ENCODE results near the gene C8A.

Gene C8A

GRCh38 chr1:56881417-56881816, 26.8 kb downstream of the C8A start:
- Mint-ChIP-seq H3K4me3 (no peak overlapping the region), H3K27ac (no peak overlapping the region), H3K9me3 (no peaks in the 10 kb centered on the region), H3K4me1 (ENCODE audit: low read depth) (no peaks in the 10 kb centered on the region), H3K27me3 (ENCODE audit: low read depth) (no peaks in the 10 kb centered on the region), H3K36me3 (ENCODE audit: low read depth) (no peaks in the 10 kb centered on the region)
- DNase-seq (ENCODE audit: low spot score), result no peak

- Mint-ChIP-seq H3K27me3 (ENCODE audit: low read depth) (no peaks in the 10 kb centered on the region), H3K4me1 (ENCODE audit: low read depth) (no peaks in the 10 kb centered on the region), H3K4me3 (no peak overlapping the region), H3K27ac (no peak overlapping the region), H3K9me3 (no peaks in the 10 kb centered on the region), H3K36me3 (ENCODE audit: low read depth) (no peaks in the 10 kb centered on the region)
- no peak for DNase-seq (ENCODE audit: low spot score)
These were observed 35.6 kb downstream of the C8A start for GRCh38 chr1:56890229-56890628.

DNA sequence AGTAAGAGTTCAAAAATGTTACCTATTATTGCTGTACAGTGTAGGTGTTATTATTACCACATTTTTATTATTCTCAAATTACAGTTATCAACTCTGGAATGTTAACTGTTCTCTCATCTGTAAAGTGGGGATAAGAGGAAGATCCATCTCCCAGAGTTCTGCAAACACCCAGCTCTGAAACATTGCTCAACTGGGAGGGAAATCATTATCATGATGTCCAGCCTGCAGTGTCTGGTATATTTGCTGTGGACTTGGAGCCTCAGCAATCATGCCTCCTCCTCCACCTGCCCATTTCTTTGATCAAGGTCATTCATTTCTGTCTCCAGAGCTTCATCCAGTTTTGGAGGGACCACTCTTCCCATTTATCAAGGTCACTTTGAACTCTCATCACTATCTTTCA, 39.4 kb downstream of the C8A start:
- DNase-seq (ENCODE audit: low spot score), result no peak
- no peak overlapping the region for H3K4me3 Mint-ChIP-seq
- H3K9me3 Mint-ChIP-seq, result no peaks in the 10 kb centered on the region
- no peaks in the 10 kb centered on the region for H3K4me1 Mint-ChIP-seq (ENCODE audit: low read depth)
- H3K27me3 Mint-ChIP-seq (ENCODE audit: low read depth), result no peaks in the 10 kb centered on the region
- H3K27ac Mint-ChIP-seq, result no peak overlapping the region
- no peaks in the 10 kb centered on the region for H3K36me3 Mint-ChIP-seq (ENCODE audit: low read depth)

DNA sequence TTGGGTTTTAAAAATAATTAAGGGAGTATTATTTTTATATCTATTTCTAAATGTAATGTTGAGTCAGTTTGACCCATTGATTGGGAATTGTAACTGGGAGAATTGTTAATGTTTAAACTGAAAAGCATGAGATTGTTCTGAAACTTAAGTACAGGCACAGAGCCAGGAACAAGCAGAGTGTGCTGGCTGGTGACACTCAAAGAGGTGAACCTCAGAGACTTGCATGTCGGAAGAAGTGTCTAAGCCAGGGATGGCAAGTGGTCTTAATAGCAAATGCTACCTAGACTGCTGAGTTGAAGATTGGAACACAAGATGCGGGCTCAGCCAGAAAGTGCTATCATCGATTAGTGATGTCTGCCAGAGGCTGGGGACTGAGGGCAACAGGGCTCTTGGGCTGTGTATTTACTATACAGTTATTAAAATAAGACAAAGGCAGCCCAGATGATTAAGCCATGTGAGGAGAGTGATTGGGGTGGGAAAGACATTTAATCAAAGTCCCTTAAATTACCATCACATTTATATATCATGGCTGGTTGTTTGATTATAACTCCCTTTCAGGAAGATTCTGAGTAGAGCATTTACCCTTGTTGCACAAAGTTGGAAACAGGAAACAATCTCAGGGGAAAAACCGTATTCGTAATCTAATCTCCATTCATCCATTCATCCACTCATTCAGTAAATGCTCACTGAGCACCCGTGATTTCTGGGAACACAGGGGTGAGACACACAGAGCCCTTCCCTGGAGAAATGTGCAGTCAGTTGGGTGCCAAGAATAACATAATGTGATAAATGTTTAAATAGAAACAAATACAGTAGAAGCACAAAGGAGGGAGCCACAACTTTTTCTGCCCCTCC, 42.8 kb downstream of the C8A start:
- Mint-ChIP-seq H3K36me3 (ENCODE audit: low read depth) (no peaks in the 10 kb centered on the region), H3K9me3 (no peaks in the 10 kb centered on the region), H3K27me3 (ENCODE audit: low read depth) (no peaks in the 10 kb centered on the region), H3K27ac (no peak overlapping the region), H3K4me3 (no peak overlapping the region), H3K4me1 (ENCODE audit: low read depth) (no peaks in the 10 kb centered on the region)
- no peak for DNase-seq (ENCODE audit: low spot score)

DNA sequence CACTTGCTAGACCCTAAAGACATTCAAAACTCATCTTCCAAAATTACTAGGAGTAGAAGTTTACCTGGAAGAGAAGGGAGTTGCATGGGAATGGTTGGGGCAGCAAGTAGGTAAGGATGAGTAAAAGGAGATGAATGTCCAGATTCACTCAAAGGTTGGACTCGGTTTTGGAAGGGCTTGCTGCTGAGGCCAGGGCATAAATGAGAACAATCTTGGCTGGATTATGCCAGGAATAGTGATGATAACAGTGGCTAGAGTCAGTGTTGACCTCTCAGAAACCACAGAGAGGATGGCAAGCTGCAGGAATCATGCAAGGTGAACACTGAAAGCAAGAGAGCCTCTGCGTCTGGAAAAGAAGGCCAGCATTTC, 43.4 kb downstream of the C8A start:
- H3K27ac Mint-ChIP-seq, result no peak overlapping the region
- H3K36me3 Mint-ChIP-seq (ENCODE audit: low read depth), result no peaks in the 10 kb centered on the region
- no peaks in the 10 kb centered on the region for H3K27me3 Mint-ChIP-seq (ENCODE audit: low read depth)
- no peaks in the 10 kb centered on the region for H3K9me3 Mint-ChIP-seq
- no peak for DNase-seq (ENCODE audit: low spot score)
- no peaks in the 10 kb centered on the region for H3K4me1 Mint-ChIP-seq (ENCODE audit: low read depth)
- no peak overlapping the region for H3K4me3 Mint-ChIP-seq

DNA sequence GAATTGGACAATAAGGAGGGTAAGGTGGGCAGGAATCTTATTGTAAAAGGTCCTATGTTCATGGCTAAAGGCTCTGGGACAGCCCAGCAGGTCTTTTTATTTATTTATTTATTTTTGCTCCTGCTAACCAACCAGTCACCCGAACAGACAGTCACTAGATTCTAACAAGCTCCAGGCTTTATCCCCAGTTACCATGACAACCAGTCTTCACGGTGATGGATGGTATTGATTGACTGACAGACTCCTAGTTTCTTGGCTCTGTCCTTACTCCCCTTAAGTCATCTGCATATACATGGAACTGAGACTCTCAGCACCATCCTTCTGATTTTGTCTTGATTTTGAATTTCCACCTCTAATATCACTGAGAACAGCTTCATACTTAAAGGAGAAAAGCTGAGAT, 44.3 kb downstream of the C8A start:
- Mint-ChIP-seq H3K27me3 (ENCODE audit: low read depth) (no peaks in the 10 kb centered on the region), H3K9me3 (no peaks in the 10 kb centered on the region), H3K4me1 (ENCODE audit: low read depth) (no peaks in the 10 kb centered on the region), H3K4me3 (no peak overlapping the region), H3K36me3 (ENCODE audit: low read depth) (no peaks in the 10 kb centered on the region), H3K27ac (no peak overlapping the region)
- DNase-seq (ENCODE audit: low spot score), result no peak

DNA sequence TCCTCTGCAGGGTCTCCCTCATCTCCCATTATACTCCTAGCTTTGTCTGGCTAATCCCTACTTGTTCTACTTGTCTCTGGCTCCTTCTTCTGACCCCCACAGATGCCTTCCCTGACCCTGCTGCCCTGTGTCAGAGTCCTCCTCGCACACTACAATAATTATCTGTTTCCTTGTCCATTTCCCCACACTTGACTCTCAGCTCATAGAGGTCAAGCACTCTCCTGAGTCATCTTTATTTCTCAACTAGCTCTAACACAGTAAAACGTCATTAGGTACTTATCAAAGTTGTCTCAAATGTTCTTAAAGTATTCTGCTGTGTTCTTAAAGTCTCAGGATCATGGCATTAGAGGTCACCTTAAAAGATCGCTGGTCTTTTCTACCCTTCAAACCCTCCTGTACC, 47.1 kb downstream of the C8A start:
- H3K36me3 Mint-ChIP-seq (ENCODE audit: low read depth), result no peaks in the 10 kb centered on the region
- H3K9me3 Mint-ChIP-seq, result no peaks in the 10 kb centered on the region
- H3K4me3 Mint-ChIP-seq, result no peak overlapping the region
- no peak overlapping the region for H3K27ac Mint-ChIP-seq
- H3K27me3 Mint-ChIP-seq (ENCODE audit: low read depth), result no peaks in the 10 kb centered on the region
- DNase-seq (ENCODE audit: low spot score), result no peak
- H3K4me1 Mint-ChIP-seq (ENCODE audit: low read depth), result no peaks in the 10 kb centered on the region

DNA sequence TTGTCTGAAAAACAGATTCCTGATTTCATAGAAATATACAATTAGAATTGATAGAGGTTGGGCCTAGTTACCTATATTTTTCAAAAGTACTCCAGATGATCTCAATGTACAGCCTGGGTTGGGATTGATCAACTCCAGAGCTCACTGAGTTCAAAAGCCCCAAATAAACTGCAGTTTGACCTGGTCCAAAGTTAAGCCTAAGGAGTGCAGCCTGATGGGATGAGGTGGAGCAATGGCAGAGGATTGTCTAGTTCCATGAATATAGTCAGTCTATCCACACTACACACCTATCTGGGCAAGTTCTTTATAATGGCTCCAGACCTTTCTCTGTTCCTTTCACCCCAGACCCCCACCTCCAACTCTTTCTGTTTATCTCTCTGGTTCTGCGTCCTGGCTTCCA, 49.2 kb downstream of the C8A start:
- Mint-ChIP-seq H3K4me3 (no peak overlapping the region), H3K27ac (no peak overlapping the region), H3K27me3 (ENCODE audit: low read depth) (no peaks in the 10 kb centered on the region), H3K9me3 (no peaks in the 10 kb centered on the region), H3K36me3 (ENCODE audit: low read depth) (no peaks in the 10 kb centered on the region), H3K4me1 (ENCODE audit: low read depth) (no peaks in the 10 kb centered on the region)
- no peak for DNase-seq (ENCODE audit: low spot score)

GRCh38 chr1:56904663-56905397, 50.2 kb downstream of the C8A start:
- no peak for DNase-seq (ENCODE audit: low spot score)

GRCh38 chr1:56905667-56906066, 51.1 kb downstream of the C8A start:
- Mint-ChIP-seq H3K36me3 (ENCODE audit: low read depth) (no peaks in the 10 kb centered on the region), H3K27me3 (ENCODE audit: low read depth) (no peaks in the 10 kb centered on the region), H3K27ac (no peak overlapping the region), H3K4me3 (no peak overlapping the region), H3K4me1 (ENCODE audit: low read depth) (peaks cover 2% of the 10 kb centered on the region), H3K9me3 (no peaks in the 10 kb centered on the region)
- no peak for DNase-seq (ENCODE audit: low spot score)

More at GRCh38 chr1:56904663-56905397, 50.2 kb downstream of the C8A start:
- H3K9me3 Mint-ChIP-seq, result no peaks in the 10 kb centered on the region
- no peak overlapping the region for H3K27ac Mint-ChIP-seq
- H3K4me3 Mint-ChIP-seq, result no peak overlapping the region
- H3K27me3 Mint-ChIP-seq (ENCODE audit: low read depth), result no peaks in the 10 kb centered on the region
- H3K36me3 Mint-ChIP-seq (ENCODE audit: low read depth), result no peaks in the 10 kb centered on the region
- peaks cover 2% of the 10 kb centered on the region for H3K4me1 Mint-ChIP-seq (ENCODE audit: low read depth)

GRCh38 chr1:56908619-56909221, 54.1 kb downstream of the C8A start:
- H3K4me1 Mint-ChIP-seq (ENCODE audit: low read depth), result peaks cover 2% of the 10 kb centered on the region
- no peak overlapping the region for H3K27ac Mint-ChIP-seq
- DNase-seq (ENCODE audit: low spot score), result no peak
- H3K36me3 Mint-ChIP-seq (ENCODE audit: low read depth), result no peaks in the 10 kb centered on the region
- H3K27me3 Mint-ChIP-seq (ENCODE audit: low read depth), result no peaks in the 10 kb centered on the region
- H3K9me3 Mint-ChIP-seq, result no peaks in the 10 kb centered on the region
- no peak overlapping the region for H3K4me3 Mint-ChIP-seq

DNA sequence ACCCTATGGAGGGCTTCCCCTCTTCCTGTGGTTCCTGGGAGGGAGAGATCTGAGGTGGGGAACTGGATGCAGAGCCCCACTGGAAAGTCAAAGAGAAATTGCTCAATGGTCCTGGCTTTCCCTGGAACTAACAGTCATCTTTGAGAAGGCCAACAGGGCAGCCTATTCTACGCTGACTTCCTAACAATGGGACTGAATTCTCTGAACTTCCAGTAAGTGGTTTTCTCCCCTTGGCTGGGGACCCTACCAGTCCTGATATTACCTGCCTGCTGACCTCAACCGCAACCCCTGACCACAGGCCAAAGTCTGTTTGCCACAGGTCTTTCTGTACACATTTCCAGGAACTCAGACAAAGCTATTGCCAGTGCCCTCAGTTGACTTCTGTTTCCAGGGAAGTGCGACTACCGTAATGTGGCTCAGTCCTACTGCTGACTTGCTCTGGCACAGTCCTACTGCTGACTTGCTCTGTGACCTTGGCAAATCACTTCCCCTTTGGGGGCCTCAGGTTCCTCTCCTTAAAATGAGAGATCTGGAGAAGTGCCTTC, 55.9 kb downstream of the C8A start:
- no peak overlapping the region for H3K27ac Mint-ChIP-seq
- no peaks in the 10 kb centered on the region for H3K9me3 Mint-ChIP-seq
- H3K27me3 Mint-ChIP-seq (ENCODE audit: low read depth), result no peaks in the 10 kb centered on the region
- H3K4me3 Mint-ChIP-seq, result no peak overlapping the region
- DNase-seq (ENCODE audit: low spot score), result no peak
- H3K36me3 Mint-ChIP-seq (ENCODE audit: low read depth), result no peaks in the 10 kb centered on the region
- H3K4me1 Mint-ChIP-seq (ENCODE audit: low read depth), result peaks cover 2% of the 10 kb centered on the region

- Mint-ChIP-seq H3K27ac (no peak overlapping the region), H3K4me1 (ENCODE audit: low read depth) (peaks cover 2% of the 10 kb centered on the region), H3K27me3 (ENCODE audit: low read depth) (no peaks in the 10 kb centered on the region), H3K9me3 (no peaks in the 10 kb centered on the region), H3K36me3 (ENCODE audit: low read depth) (no peaks in the 10 kb centered on the region), H3K4me3 (no peak overlapping the region)
- no peak for DNase-seq (ENCODE audit: low spot score)
These were observed 56.7 kb downstream of the C8A start for GRCh38 chr1:56911098-56911938.
